GM13977 (cell line): ENCODE data around the gene CLEC16A.

ENCODE experiments used
- DNase-seq: peaks from one replicate; pipeline ENCODE4 v3.0.0; 2012; ENCODE audit warnings: low spot score
- CTCF ChIP-seq: IDR thresholded peaks from 2 replicates; pipeline ENCODE4 v1.5.1; 2012; ENCODE audit warnings: mild to moderate bottlenecking, control low read depth; ENCODE audit not compliant: insufficient read depth; ENCODE audit errors: extremely low read depth, missing control alignments
- in situ Hi-C: fragments of 300-500 bp; cut with MboI; formaldehyde crosslinking; loops from one replicate; pipeline ENCODE4 v1.12.0; 2022; ENCODE audit warnings: low sequenced_read_pairs, low pct_unique_long_range_greater_than_20kb, mixed read lengths, inconsistent platforms; ENCODE audit not compliant: unreplicated experiment

CLEC16A gene

GRCh38 chr16:11175106-11175786 is 230.9 kb downstream of the CLEC16A start:
- DNase-seq = peak; percentile 36
- TF ChIP-seq CTCF = no peak
- in situ Hi-C loops = no loop called here

GRCh38 chr16:11175787-11176341 is 231.5 kb downstream of the CLEC16A start:
- in situ Hi-C loops = no loop called here
- no peak for TF ChIP-seq CTCF
- peak; percentile 78 for DNase-seq

GRCh38 chr16:11177578-11178160 is 233.3 kb downstream of the CLEC16A start:
- no peak for TF ChIP-seq CTCF
- in situ Hi-C loops = no loop called here
- no peak for DNase-seq

GRCh38 chr16:11178424-11178823 is 234.1 kb downstream of the CLEC16A start:
- DNase-seq = no peak
- TF ChIP-seq CTCF = no peak
- in situ Hi-C loops = no loop called here

- in situ Hi-C loops = no loop called here
- TF ChIP-seq CTCF = no peak
- peak; percentile 31 for DNase-seq
Observed at GRCh38 chr16:11179574-11179973, 235.2 kb downstream of the CLEC16A start.

GRCh38 chr16:11180489-11180888 is 236.1 kb downstream of the CLEC16A start:
- TF ChIP-seq CTCF = no peak
- in situ Hi-C loops = no loop called here
- peak; percentile 71 for DNase-seq
